Glutamatergic neuron (in vitro differentiated cells): ENCODE measurements around the gene CRYBG3. TPM values are rescaled to one million over a fixed set of nuclear protein-coding genes. Genes with fewer than 3 reads are reported as not detected.
A peak's percentile ranks its signal among the peaks of the same experiment; 100 is the strongest.

Experiments
- DNase-seq: peaks from one replicate; pipeline ENCODE4 v3.0.0; 2022
- H3K27ac Mint-ChIP-seq: one replicate; pipeline ENCODE4 v1.8.0; 2020; ENCODE audit warnings: mild to moderate bottlenecking, mixed read lengths, inconsistent platforms; ENCODE audit not compliant: unreplicated experiment
- H3K27me3 Mint-ChIP-seq: one replicate; pipeline ENCODE4 v1.8.0; 2020; ENCODE audit warnings: mild to moderate bottlenecking, moderate library complexity, mixed read lengths, inconsistent platforms; ENCODE audit not compliant: unreplicated experiment
- H3K36me3 Mint-ChIP-seq: one replicate; pipeline ENCODE4 v1.8.0; 2020; ENCODE audit warnings: mild to moderate bottlenecking, mixed read lengths, inconsistent platforms; ENCODE audit not compliant: unreplicated experiment
- H3K4me1 Mint-ChIP-seq: one replicate; pipeline ENCODE4 v1.8.0; 2020; ENCODE audit warnings: mild to moderate bottlenecking, low read depth, mixed read lengths, inconsistent platforms; ENCODE audit not compliant: unreplicated experiment
- H3K4me3 Mint-ChIP-seq: one replicate; pipeline ENCODE4 v1.8.0; 2020; ENCODE audit warnings: mild to moderate bottlenecking, mixed read lengths, inconsistent platforms; ENCODE audit not compliant: unreplicated experiment
- H3K9me3 Mint-ChIP-seq: one replicate; pipeline ENCODE4 v1.8.0; 2020; ENCODE audit warnings: mild to moderate bottlenecking, moderate library complexity, mixed read lengths, inconsistent platforms; ENCODE audit not compliant: unreplicated experiment
- CTCF ChIP-seq: fragments of 200-600 bp; sonication (generic); IDR thresholded peaks from one replicate; pipeline ENCODE4 v1.5.0; 2021; ENCODE audit not compliant: partially characterized antibody, unreplicated experiment
- total RNA-seq: library from RNA; stranded (reverse); fragmentation: NEBNext Ultra II Directional; extraction: Animal tissue kit (Norgen Biotek cat#: 25700); gene quantifications from one replicate; pipeline ENCODE4 v1.2.1, GENCODE V29; 2021; ENCODE audit not compliant: unreplicated experiment

CRYBG3 gene
- total RNA-seq, 1 donor from 2014 or later = 89.5 TPM

- H3K36me3 Mint-ChIP-seq = no peaks in the 10 kb centered on the region
- no peaks in the 10 kb centered on the region for H3K9me3 Mint-ChIP-seq
- H3K27ac Mint-ChIP-seq = no peak overlapping the region
- DNase-seq = no peak
- TF ChIP-seq CTCF = no peak
- H3K4me1 Mint-ChIP-seq = peaks cover 2% of the 10 kb centered on the region
- H3K27me3 Mint-ChIP-seq = peaks cover 2% of the 10 kb centered on the region
- H3K4me3 Mint-ChIP-seq = no peak overlapping the region
Observed at GRCh38 chr3:97804471-97804870, 17.3 kb upstream of the CRYBG3 start.

- no peak for DNase-seq
- H3K36me3 Mint-ChIP-seq = no peaks in the 10 kb centered on the region
- no peaks in the 10 kb centered on the region for H3K9me3 Mint-ChIP-seq
- no peak overlapping the region for H3K27ac Mint-ChIP-seq
- peaks cover 2% of the 10 kb centered on the region for H3K4me1 Mint-ChIP-seq
- TF ChIP-seq CTCF = no peak
- no peak overlapping the region for H3K4me3 Mint-ChIP-seq
- H3K27me3 Mint-ChIP-seq = peaks cover 2% of the 10 kb centered on the region
Observed at GRCh38 chr3:97810779-97811390, 10.9 kb upstream of the CRYBG3 start.

DNA sequence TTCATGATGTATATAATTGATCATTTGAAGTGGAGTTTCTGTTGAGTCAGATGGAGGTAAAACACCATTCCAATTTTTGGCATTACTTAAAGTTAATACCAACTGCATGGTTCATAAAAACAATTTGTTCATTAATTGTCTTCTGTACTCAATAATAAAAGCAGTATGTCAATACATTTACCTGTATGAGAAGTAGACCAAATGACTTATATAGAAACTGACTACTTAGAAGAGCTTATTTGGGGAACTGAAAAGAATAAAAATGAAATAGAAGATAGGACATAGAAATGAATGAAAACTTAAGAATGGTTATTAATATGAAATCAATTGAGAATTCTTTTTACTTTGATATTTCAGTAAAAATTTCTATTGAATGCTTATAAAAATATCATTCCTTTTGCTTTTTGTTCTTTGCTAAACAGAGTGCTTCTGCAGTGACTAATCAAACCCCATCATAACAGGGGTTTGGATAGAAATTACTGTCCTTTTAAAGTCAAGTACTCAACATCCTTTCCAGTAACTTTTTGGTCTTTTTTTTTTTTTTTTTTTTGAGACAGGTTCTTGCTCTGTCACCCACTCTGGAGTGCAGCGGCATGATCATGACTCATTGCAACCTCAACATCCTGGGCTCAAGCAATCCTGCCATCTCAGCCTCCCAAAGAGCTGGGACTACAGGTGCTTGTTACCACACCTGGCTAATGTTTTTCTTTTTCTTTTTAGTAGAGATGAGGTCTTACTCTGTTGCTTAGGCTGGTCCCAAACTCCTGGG is 6.5 kb upstream of the CRYBG3 start:
- no peak overlapping the region for H3K27ac Mint-ChIP-seq
- H3K4me3 Mint-ChIP-seq = no peak overlapping the region
- peaks cover 8% of the 10 kb centered on the region for H3K9me3 Mint-ChIP-seq
- no peak for DNase-seq
- H3K4me1 Mint-ChIP-seq = peaks cover 27% of the 10 kb centered on the region
- H3K36me3 Mint-ChIP-seq = no peaks in the 10 kb centered on the region
- peaks cover 5% of the 10 kb centered on the region for H3K27me3 Mint-ChIP-seq
- TF ChIP-seq CTCF = no peak

DNA sequence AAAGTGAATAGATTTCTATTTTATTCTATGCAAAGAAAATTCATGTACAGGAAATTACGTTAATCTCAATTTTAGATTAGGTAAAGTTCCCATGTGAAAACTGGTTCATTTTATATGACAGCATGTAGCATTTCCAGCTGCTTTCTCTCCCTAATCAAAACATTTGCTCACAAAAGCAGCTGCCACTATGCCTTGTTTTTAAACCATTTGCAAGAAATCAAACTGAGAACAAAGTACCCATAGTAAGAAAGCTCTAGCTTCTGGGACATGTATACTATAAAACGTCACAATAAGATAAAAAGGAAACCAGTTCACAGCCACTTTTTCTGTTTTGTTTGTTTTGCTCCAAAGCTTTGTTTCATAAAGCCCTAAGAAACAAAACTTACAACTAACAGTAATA is 5.0 kb upstream of the CRYBG3 start:
- Mint-ChIP-seq H3K36me3 (no peaks in the 10 kb centered on the region), H3K4me1 (peaks cover 35% of the 10 kb centered on the region), H3K27ac (peak overlapping the region; percentile 95), H3K27me3 (peaks cover 5% of the 10 kb centered on the region), H3K4me3 (peak overlapping the region; percentile 42), H3K9me3 (peaks cover 10% of the 10 kb centered on the region)
- TF ChIP-seq CTCF = no peak
- DNase-seq = no peak

- Mint-ChIP-seq H3K27ac (peak overlapping the region; percentile 99), H3K36me3 (peaks cover 5% of the 10 kb centered on the region), H3K27me3 (peaks cover 9% of the 10 kb centered on the region), H3K9me3 (peaks cover 16% of the 10 kb centered on the region), H3K4me3 (peak overlapping the region; percentile 77), H3K4me1 (peaks cover 35% of the 10 kb centered on the region)
- no peak for TF ChIP-seq CTCF
- peak; percentile 59 for DNase-seq
Observed at GRCh38 chr3:97817965-97818364, 3.8 kb upstream of the CRYBG3 start.
